Activated CD8-positive, alpha-beta memory T cell treated with anti-CD3 and anti-CD28 coated beads for 1 hour (primary cell): Measurements from ENCODE around the gene GPR45.

Experiments used
- DNase-seq, 2 donors: peaks; one replicate each; pipeline ENCODE4 v3.0.0-alpha.2; 2020; ENCODE audit warnings: low read depth in 1 of 2; ENCODE audit errors: extremely low read depth in 1 of 2

The GPR45 gene

DNA sequence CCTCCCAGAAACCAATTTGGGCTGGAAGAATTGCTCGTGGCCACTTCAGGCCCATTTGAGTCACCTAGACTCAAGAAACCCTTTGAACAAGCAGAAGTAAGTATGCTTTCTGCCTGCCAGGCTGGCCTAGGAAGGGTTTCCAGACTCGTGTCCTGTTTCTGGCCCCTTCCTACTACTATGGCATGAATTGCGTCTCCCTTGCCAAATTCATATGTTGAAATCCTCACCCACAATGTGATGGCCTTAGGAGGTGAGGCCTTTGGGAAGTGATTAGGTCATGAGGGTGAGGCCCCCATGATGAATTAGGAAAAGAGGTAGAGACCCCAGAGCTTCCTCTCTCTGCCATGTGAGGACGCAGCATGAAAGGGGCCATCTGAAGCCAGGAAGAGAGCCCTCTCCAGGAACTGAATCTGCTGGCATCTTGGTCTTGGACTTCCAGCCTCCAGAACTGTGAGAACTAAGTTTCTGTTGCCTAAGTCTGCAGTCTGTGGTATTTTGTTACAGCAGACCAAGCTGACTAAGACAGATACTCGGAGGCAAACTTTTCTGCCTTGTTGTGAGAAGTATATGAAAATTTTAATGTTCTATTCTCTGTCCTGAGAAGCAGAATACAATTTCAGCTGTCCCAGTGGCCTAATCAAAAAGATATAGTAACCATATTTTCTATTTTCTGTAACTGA is 13.1 kb downstream of the GPR45 start:
- DNase-seq = no peak

DNA sequence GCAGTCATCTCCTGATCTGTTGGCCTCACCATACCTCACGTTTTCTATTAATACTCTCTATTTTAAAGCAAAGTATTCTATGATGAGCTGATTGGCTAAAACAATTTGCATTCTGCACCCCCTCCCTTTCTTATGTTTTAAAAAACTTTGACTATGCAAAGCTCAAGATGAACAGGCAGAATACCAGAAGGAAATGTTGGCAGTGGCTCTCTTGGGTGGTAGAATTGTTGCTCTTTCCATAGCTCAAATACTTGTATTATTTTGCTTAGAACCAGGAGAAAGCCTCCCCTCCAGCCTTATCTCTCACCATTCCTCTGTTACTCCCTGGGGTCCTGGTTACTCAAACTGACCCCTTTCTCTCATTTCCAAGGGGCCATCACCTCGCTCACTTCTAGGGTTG is 14.4 kb downstream of the GPR45 start:
- no peak for DNase-seq

DNA sequence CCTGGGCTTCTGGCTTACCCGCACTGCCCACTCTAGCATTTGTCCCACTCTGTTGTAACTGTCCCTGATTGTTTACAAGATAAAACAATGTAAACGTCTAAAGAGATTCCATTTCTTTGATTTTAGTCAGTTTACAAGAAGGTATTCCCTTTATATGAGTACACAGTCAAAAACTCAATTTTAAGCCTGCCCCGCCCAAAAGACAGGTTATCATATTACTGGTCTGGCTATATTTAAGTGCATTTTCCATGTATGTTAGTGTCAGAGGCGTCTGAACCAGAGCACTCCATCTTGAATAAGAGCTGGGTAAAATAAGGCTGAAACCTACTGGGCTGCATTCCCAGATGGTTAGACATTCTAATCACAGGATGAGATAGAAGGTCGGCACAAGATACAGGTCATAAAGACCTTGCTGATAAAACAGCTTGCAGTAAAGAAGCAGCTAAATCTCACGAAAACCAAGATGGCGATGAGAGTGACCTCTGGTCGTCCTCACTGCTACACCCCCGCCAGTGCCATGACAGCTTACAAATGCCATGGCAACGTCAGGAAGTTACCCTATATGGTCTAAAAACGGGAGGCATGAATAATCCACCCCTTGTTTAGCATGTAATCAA is 15.0 kb downstream of the GPR45 start:
- DNase-seq = no peak

DNA sequence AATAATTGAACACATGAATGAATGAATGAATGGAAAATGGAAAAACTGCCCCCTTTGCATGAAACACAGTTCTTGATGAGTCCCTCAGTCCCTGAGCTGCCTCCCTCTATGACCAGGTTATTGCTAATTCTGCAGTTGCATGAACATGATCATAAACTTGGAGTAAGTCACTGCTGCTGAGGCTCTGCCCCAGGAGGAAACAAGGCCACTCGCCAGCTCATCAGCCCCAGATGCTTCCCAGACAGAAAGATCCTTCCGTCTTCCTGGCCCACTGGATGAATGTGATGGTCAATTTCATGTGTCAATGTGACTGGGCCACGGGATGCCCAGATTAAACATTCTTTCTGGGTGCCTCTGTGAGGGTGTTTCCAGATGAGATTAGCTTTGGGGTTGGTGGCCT is 16.4 kb downstream of the GPR45 start:
- DNase-seq = no peak

DNA sequence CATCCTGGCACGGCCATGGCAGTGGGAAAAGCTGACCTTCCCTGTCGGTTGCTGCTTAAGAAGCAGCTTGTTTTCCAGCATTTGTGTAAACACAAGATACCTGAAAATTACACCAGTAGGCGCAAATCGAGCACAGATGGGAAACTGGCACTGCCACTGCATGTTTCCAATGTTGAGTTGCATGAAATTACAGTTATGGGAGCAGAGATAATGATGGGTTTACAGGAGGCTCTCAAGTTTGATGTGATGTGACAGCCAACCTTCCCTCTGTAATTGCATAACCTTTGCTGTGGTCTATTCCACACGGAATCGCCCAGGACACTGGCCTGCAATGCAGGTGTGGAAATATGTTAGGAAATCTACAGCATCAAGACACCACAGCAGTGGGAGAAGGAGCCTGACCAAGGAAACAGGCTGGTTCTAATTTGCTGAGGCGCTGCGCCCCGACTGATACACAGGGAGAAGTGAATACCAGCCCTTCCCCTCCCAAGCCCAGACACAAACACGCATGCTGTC is 17.4 kb downstream of the GPR45 start:
- no peak for DNase-seq

DNA sequence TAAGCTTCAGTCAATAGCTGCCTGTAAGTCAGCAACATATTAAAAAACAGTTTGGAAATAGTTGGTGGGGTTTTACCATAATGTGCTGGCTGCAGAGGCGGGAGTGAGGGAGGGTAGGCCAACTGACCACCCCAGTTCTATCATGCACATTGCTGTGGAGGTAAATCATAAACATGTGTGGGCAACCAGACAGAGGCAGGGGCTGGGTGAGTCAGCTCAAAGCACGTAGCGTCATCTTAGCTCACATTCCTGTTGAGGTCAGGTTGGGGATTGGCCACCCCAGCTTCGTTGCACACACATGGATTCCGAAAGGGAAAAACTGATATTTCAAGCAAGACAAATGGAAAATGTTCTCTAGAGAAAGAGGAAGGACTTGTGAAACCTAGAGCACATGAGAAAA is 19.5 kb downstream of the GPR45 start:
- no peak for DNase-seq

DNA sequence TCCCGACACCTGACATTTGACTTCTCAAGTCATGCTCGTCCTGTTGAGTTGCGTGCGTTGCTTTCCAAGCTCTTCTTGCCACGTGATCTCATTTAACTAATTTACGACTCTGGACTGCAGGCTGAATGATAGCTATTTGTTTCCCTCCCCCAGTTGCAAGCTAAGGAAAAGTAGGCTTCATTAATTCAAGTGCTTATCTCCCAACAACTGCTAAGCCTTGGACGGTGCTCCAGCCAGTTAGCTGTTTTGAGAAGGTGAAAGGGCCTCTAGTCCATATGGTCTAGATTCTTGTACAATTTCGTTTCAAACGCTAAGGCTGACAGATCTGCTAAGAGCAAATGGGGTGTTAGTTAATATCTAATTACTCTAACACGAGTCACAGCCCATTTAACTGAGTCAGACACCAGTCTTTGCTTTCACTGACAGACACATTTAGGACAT is 21.1 kb downstream of the GPR45 start:
- DNase-seq = no peak

DNA sequence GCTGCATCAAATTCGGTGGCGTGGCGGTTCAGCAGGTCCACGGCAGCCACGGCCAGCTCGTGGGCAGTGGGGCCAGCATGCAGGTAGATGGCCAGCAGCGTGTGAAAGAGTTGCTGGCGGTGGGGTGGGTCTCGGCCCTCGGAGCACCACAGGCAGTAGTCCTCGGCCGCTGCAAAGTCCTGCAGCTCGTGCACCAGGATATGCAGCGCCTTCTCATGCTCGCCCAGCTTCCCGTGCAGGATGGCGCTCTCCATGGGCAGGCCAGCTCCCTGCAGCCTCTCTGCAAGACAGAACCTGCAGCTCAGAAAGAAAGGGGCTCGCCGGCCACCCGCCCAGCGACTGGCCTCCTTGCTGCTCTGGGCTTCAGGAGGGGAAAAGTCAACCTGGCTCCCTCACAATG is 27.9 kb downstream of the GPR45 start:
- DNase-seq = no peak

DNA sequence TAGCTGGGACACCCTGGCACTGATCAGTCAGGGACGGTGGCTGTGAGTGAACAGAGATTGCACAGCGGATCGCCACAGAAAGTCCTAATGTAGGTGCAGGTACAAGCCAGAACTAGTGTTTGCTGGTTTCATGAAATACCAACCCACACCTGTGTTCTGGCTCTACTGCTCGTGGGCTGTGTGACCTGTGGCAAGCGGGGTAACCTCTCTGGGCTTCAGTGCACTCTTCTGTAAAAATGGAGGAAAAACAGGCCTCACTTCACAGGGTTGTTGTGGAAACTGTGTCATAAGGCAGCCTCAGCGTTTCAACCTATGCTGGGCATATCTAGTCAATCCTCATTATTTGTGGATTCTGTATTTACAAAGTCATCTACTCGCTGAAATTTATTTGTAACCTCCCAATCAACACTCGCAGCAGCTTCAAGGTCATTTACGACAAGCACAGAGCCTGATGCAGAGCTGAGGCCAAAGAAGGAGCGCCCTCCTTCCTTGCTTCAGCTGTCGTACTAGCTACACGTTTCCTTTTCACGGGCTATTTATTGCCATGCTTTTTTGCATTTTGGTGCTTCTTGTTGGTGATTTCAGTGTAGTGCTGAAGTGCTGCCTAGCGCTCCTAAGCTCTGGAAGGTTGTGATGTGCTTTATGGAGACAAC is 30.0 kb downstream of the GPR45 start:
- no peak for DNase-seq

DNA sequence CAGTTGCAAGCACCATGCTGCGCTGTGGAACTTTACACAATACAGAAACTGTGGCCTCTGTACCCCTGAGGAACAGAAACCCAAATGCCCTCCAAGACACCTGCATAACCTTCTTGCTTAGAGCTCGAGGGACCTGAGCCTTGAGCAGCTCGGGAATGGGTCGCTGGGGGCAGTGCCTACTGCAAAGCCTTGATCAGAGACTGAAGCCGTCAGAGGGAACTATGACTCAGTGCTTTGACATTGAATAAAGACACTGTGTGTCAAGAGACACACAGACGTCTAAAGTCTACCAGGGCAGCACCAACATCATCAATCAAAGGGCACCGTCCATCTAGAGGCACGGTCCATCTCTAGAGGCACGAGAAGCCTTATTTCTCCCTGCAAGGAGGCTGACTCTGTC is 30.6 kb downstream of the GPR45 start:
- DNase-seq = no peak

DNA sequence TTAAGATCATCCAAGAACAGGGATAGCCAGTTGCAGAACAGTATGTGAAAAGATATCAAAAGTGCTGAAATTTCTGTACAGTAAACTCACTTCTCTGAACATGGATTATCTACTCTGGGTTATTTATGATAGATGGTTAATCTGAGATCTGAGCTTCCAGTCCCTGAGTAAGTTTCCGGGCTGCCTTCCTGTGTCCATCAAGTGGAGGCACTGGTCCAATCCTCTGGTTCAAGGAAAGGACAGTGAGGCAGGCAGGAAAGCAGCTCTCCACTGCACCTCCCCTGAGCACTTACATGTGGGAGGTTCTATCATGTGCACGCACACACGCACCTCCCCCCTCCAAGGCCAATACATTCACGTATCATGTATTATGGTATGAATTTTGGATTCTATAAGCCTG is 32.5 kb downstream of the GPR45 start:
- DNase-seq = no peak

DNA sequence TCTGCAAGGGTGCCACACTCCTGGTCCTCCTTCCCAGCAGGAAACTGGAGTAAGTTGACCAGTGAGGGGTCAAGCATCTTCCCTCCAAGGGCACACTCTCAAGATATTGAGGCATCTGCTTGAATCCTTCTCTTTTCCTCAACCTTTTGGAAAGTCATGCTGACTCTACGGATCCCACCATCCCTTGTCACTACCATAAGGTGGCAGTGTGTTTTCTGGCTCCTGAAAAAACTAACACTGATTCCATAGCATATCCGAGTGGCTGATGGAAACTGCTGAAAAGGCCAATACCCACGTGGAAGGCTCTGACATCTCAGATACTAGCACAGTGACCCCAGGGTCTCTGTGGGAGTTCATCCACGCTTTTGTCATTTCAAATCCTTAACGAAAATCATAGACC is 37.1 kb downstream of the GPR45 start:
- DNase-seq = no peak

DNA sequence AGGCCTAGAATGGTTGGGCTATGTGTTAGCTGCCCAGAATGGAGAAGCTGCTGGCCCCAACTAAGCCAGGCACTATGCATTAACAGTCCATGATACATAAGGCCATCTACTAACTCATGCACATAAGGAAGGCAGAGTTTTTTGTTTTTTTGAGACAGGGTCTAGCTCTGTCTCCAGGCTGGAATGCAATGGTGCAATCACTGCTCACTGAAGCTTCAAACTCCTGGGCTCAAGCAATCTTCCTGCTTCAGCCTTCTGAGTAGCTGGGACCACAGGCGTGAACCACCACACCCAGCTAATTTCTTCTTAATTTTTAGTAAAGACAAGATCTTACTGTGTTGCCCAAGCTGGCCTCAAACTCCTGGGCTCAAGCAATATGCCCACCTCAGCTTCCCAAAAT is 37.6 kb downstream of the GPR45 start:
- DNase-seq = no peak

DNA sequence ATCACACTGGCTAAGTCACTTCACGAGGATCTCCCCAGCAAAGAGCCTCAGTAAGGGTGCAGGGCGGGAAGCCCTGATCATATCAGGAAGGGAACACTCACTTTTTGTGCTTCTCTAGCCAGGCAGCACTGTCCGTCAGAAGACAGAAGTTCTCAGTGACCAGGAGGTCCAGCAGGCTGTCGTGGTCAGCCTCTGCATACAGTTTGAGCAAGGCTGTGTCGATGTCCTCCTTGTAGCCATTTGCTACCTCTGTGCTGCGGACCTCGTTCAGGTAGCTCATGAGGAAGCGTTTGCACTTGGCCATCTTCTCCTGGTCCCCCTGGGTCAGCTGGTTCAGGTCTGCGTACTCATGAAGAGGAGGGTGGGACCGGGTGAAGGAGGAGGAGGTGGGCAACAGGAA is 38.7 kb downstream of the GPR45 start:
- no peak for DNase-seq

DNA sequence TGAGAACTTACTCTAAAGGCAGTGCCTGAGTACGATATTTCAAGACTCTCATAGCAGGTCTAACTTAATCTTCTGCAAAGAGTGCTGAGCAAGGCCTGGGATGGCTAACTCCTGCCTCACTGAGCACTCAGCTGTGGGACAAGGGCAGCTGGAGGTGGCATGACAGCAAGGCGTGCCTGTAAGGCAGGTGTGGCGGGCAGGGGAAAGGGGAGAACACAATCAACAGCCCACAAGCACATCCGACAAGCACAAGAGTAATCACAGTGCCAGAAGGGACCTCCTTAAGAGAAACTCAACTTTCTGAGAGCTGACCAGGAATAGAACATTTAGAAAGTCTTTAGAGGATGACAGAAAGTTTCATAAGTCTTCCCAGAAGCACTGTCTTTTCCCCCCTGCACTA is 42.0 kb downstream of the GPR45 start:
- DNase-seq = no peak

DNA sequence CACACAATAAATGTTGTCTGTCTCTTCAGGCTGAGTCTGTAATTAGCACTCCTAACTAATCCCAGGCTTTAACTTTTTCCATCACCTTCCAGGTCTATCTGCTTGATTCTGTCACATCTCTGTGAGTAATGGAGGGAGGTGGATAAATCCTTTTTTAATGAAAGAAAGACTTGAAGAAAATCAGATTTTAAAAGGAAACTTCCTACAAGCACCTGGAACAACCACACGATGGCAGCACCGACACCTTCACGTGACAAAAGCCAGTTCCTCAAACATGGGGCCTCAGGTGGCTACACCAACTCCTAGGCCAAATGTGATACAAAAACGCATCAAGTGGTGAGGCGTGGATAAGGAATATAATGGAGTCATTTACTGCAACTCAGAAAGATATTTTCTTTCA is 46.1 kb downstream of the GPR45 start:
- no peak for DNase-seq

DNA sequence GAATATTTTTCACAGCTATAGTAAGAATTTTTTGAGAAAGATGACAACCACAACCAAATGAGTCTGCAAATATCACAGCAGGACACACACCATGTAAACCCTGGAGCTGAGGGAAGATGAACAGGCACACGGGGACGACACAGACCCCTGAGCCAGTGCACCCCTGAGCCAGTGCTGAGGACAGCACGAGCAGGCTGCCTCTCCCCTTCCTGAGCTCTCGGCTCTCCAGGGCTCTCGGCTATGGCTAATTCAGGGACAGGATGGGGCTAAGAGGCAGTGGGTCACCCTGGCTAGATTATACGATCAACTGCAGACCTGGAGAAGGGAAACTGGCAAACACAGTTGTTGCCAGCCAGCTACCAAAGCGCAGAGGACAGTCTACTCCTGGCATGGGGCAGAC is 46.6 kb downstream of the GPR45 start:
- DNase-seq = no peak

DNA sequence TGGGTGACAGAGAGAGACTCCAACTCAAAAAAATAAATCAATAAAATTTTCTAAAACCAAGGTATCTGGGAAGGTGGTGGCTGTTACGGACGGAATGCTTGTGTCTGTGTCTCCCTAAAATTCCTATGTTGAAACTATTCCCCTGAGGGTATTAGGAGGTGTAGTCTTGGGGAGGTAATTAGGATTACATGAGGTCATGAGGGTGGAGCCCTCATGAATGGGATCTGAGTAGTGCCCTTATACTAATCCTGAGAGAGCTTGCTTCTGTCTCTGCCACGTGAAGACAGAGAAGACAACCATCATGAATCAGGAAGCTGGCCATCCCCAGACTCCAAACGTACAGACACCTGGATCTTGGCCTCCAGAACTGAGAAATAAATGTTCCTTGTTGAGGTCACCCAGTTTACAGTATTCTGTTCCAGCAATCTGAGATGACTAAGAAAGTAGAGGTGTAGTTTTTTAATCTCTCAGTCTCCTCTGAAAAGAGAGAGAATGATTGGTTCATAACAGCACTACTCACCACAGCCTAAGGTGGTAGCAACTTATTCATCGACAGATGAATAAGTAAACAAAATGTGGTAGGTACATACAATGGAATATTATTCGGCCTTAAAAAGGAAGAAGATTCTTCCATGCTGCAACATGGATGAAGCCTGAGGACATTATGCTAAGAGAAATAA is 49.6 kb downstream of the GPR45 start:
- no peak for DNase-seq

DNA sequence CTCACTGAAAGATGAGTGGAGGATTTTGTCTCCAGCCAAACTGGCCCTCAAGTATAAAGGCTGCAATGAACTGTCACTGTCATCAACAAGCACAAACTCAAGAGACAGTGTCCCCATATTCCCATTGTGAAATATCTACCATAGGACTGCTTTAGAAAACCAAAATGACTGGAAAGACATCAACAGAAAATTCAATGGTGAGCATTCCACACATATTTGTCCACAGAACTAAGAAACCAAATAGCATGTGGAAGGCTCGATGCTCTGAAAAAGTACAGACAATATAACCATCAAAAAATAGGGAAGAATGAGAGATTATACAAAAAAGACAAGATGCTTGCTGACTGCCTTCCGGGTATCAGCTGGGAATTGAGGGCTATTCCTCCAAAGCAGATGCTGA is 50.4 kb downstream of the GPR45 start:
- no peak for DNase-seq
